DOHH2 (cell line): ENCODE data around the gene NPIPA1.
"Not testable (repeated sequence)": the region's sequence is repeated elsewhere in the genome, so short reads cannot be mapped to it uniquely, and the experiment has no call there.

ENCODE experiments used
- H3F3A ChIP-seq: fragments of 200-600 bp; sonication (generic), shearing (Covaris generic); 2 replicates; pipeline ENCODE4 v1.6.0; 2016; ENCODE audit warnings: antibody characterized with exemption, mild to moderate bottlenecking; ENCODE audit not compliant: control insufficient read depth, insufficient read depth
- H3K27ac ChIP-seq: fragments of 200-600 bp; sonication (generic); 2 replicates; pipeline ENCODE4 v1.5.1; 2014; ENCODE audit warnings: low read depth, mild to moderate bottlenecking, low read length, moderate library complexity
- H3K27me3 ChIP-seq: fragments of 200-600 bp; sonication (generic); 2 replicates; pipeline ENCODE4 v1.6.1; 2014; ENCODE audit warnings: mild to moderate bottlenecking, low read length, mixed read lengths; ENCODE audit not compliant: control insufficient read depth
- H3K36me3 ChIP-seq: fragments of 200-600 bp; sonication (generic); 2 replicates; pipeline ENCODE4 v1.6.1; 2014; ENCODE audit warnings: mild to moderate bottlenecking, low read length, moderate library complexity, mixed read lengths; ENCODE audit not compliant: control insufficient read depth
- H3K4me1 ChIP-seq: fragments of 200-600 bp; sonication (generic); 2 replicates; pipeline ENCODE4 v1.6.1; 2014; ENCODE audit warnings: mild to moderate bottlenecking, low read length, mixed read lengths; ENCODE audit not compliant: control insufficient read depth
- H3K4me2 ChIP-seq: fragments of 200-600 bp; sonication (generic); 2 replicates; pipeline ENCODE4 v1.6.0; 2014; ENCODE audit warnings: mild to moderate bottlenecking, low read length, moderate library complexity
- H3K4me3 ChIP-seq: fragments of 200-600 bp; sonication (generic); 2 replicates; pipeline ENCODE4 v1.5.1; 2014; ENCODE audit warnings: mild to moderate bottlenecking, low read length, mixed read lengths
- H3K79me2 ChIP-seq: fragments of 200-600 bp; sonication (generic); 2 replicates; pipeline ENCODE4 v1.6.1; 2014; ENCODE audit warnings: mild to moderate bottlenecking, low read length, mixed read lengths; ENCODE audit not compliant: control insufficient read depth
- H3K9me2 ChIP-seq: fragments of 200-600 bp; sonication (generic); replicated peaks from 2 replicates; pipeline ENCODE4 v1.6.1; 2014; ENCODE audit warnings: mild to moderate bottlenecking, low read length, mixed read lengths; ENCODE audit not compliant: control insufficient read depth
- H3K9me3 ChIP-seq: fragments of 200-600 bp; sonication (generic); 2 replicates; pipeline ENCODE4 v1.6.1; 2014; ENCODE audit warnings: antibody characterized with exemption, low read length, mixed read lengths; ENCODE audit not compliant: control insufficient read depth, insufficient read depth
- H4K20me1 ChIP-seq: fragments of 200-600 bp; sonication (generic); 2 replicates; pipeline ENCODE4 v1.6.0; 2014; ENCODE audit warnings: low read depth, mild to moderate bottlenecking, antibody characterized with exemption, low read length, moderate library complexity; ENCODE audit not compliant: control insufficient read depth, insufficient read depth
- CTCF ChIP-seq: fragments of 200-600 bp; sonication (generic); IDR thresholded peaks from one replicate; pipeline ENCODE4 v1.5.1; 2014; ENCODE audit warnings: antibody characterized with exemption, mild to moderate bottlenecking, low read depth, low read length; ENCODE audit not compliant: poor library complexity, severe bottlenecking
- EZH2phosphoT487 ChIP-seq: fragments of 200-600 bp; sonication (generic); IDR thresholded peaks from 2 replicates; pipeline ENCODE4 v1.6.1; 2017; ENCODE audit warnings: borderline replicate concordance, mild to moderate bottlenecking, antibody characterized with exemption, low read length, moderate library complexity, mixed read lengths

NPIPA1 gene

GRCh38 chr16:14965328-14965727, 28.1 kb downstream of the NPIPA1 start:
- Histone ChIP-seq H3F3A (no peaks in the 10 kb centered on the region), H3K36me3 (no peaks in the 10 kb centered on the region), H3K4me3 (no peak overlapping the region), H3K4me1 (no peaks in the 10 kb centered on the region), H4K20me1 (no peaks in the 10 kb centered on the region), H3K9me2 (no peaks in the 10 kb centered on the region), H3K79me2 (no peaks in the 10 kb centered on the region), H3K4me2 (no peak overlapping the region), H3K27me3 (peaks cover 13% of the 10 kb centered on the region), H3K9me3 (no peaks in the 10 kb centered on the region), H3K27ac (no peak overlapping the region)
- TF ChIP-seq EZH2phosphoT487: no peak
- TF ChIP-seq CTCF: no peak

- H3K4me2 ChIP-seq, H3K27me3 ChIP-seq, H3K9me2 ChIP-seq, H3K4me3 ChIP-seq, H3K27ac ChIP-seq, H3F3A ChIP-seq, H3K4me1 ChIP-seq, H3K79me2 ChIP-seq, H3K9me3 ChIP-seq, H4K20me1 ChIP-seq, H3K36me3 ChIP-seq: not testable (repeated sequence)
These were observed 32.6 kb downstream of the NPIPA1 start for GRCh38 chr16:14969795-14970194.

- not testable (repeated sequence) for H3K4me3 ChIP-seq, H4K20me1 ChIP-seq, H3K27me3 ChIP-seq, H3K9me3 ChIP-seq, H3K36me3 ChIP-seq, H3K9me2 ChIP-seq, H3F3A ChIP-seq, H3K27ac ChIP-seq, H3K4me2 ChIP-seq
- H3K4me1 ChIP-seq: peaks cover 13% of the 10 kb centered on the region
- peaks cover 18% of the 10 kb centered on the region for H3K79me2 ChIP-seq
These were observed 34.5 kb downstream of the NPIPA1 start for GRCh38 chr16:14971621-14972228.

- peak overlapping the region; percentile 95 for H3K4me3 ChIP-seq
- H3K9me2 ChIP-seq, H3K27ac ChIP-seq, H3F3A ChIP-seq, H4K20me1 ChIP-seq, H3K27me3 ChIP-seq, H3K9me3 ChIP-seq, H3K36me3 ChIP-seq: not testable (repeated sequence)
- peaks cover 28% of the 10 kb centered on the region for H3K4me1 ChIP-seq
- H3K79me2 ChIP-seq: peaks cover 34% of the 10 kb centered on the region
- H3K4me2 ChIP-seq: peak overlapping the region; percentile 75
These were observed 36.6 kb downstream of the NPIPA1 start for GRCh38 chr16:14973785-14974322.

- not testable (repeated sequence) for H3F3A ChIP-seq, H4K20me1 ChIP-seq
- H3K79me2 ChIP-seq: peaks cover 39% of the 10 kb centered on the region
These were observed 37.0 kb downstream of the NPIPA1 start for GRCh38 chr16:14974331-14974655.

More at GRCh38 chr16:14974331-14974655, 37.0 kb downstream of the NPIPA1 start:
- not testable (repeated sequence) for H3K36me3 ChIP-seq, H3K9me2 ChIP-seq, H3K27me3 ChIP-seq, H3K9me3 ChIP-seq
- Histone ChIP-seq H3K27ac (peak overlapping the region; percentile 20; the same call in 1 of the 2 replicates), H3K4me2 (peak overlapping the region; percentile 75), H3K4me3 (peak overlapping the region; percentile 95), H3K4me1 (peaks cover 31% of the 10 kb centered on the region)
